PC-9 (cell line): ENCODE measurements around the gene PYDC1. TPM values are rescaled to one million over a fixed set of nuclear protein-coding genes. Genes with fewer than 3 reads are reported as not detected.

ENCODE experiments used
- BruUV-seq: library from RNA; stranded (reverse); fragments of 400-500 nt; replicated peaks from 2 replicates; lab custom pipeline; 2021; lab: Mats Ljungman, UMichigan
- CTCF ChIA-PET: fragments of 300-600 bp; sonication (Branson Sonifier 250); formaldehyde crosslinking; loops from one replicate; lab custom pipeline; 2022; ENCODE audit warnings: antibody characterized with exemption; lab: Charles Lee
- POLR2A ChIA-PET: fragments of 300-600 bp; sonication (Branson Sonifier 250); formaldehyde crosslinking; loops from one replicate; lab custom pipeline; 2022; ENCODE audit warnings: antibody characterized with exemption; ENCODE audit not compliant: unreplicated experiment; lab: Charles Lee
- DNase-seq, 2 experiments: peaks; one replicate each; pipeline versions ENCODE4 v3.0.0 to v3.0.0-alpha.2; 2015 to 2022; ENCODE audit warnings: mixed read lengths in 1 of 2
- H2AFZ ChIP-seq: fragments of 200-600 bp; sonication (generic); 2 replicates; pipeline ENCODE4 v1.8.1; 2017; ENCODE audit warnings: antibody characterized with exemption
- H3F3A ChIP-seq: fragments of 200-600 bp; sonication (generic); 2 replicates; pipeline ENCODE4 v1.8.1; 2017; ENCODE audit warnings: antibody characterized with exemption, mild to moderate bottlenecking, low read depth; ENCODE audit not compliant: insufficient read depth
- H3K27ac ChIP-seq: fragments of 200-600 bp; sonication (generic); 2 replicates; pipeline ENCODE4 v1.6.1; 2016; ENCODE audit warnings: mixed run types
- H3K27me3 ChIP-seq: fragments of 200-600 bp; sonication (generic); 2 replicates; pipeline ENCODE4 v1.6.1; 2016; ENCODE audit warnings: low read depth, mixed run types; ENCODE audit not compliant: insufficient read depth
- H3K36me3 ChIP-seq: fragments of 200-600 bp; sonication (generic); 2 replicates; pipeline ENCODE4 v1.6.1; 2016; ENCODE audit warnings: low read depth, mixed run types
- H3K4me1 ChIP-seq: fragments of 200-600 bp; sonication (generic); replicated peaks from 2 replicates; pipeline ENCODE4 v1.6.1; 2016; ENCODE audit warnings: mixed run types; ENCODE audit not compliant: insufficient read depth
- H3K4me2 ChIP-seq: fragments of 200-600 bp; sonication (generic); 2 replicates; pipeline ENCODE4 v1.6.1; 2017; ENCODE audit warnings: mixed run types
- H3K4me3 ChIP-seq: fragments of 200-600 bp; sonication (generic); 2 replicates; pipeline ENCODE4 v1.6.1; 2016; ENCODE audit warnings: mixed run types
- H3K79me2 ChIP-seq: fragments of 200-600 bp; sonication (generic); 2 replicates; pipeline ENCODE4 v1.6.1; 2017; ENCODE audit warnings: low read depth, mixed run types
- H3K9me2 ChIP-seq: fragments of 200-600 bp; sonication (generic); 2 replicates; pipeline ENCODE4 v1.8.1; 2017; ENCODE audit warnings: mild to moderate bottlenecking; ENCODE audit not compliant: insufficient read depth
- H3K9me3 ChIP-seq: fragments of 200-600 bp; sonication (generic); 2 replicates; pipeline ENCODE4 v1.8.1; 2016; ENCODE audit warnings: low read depth; ENCODE audit not compliant: insufficient read depth
- H4K20me1 ChIP-seq: fragments of 200-600 bp; sonication (generic); 2 replicates; pipeline ENCODE4 v1.8.1; 2017; ENCODE audit not compliant: insufficient read depth
- CTCF ChIP-seq: fragments of 200-600 bp; sonication (generic); conservative IDR thresholded peaks from 2 replicates; pipeline ENCODE4 v1.6.1; 2017; ENCODE audit warnings: mixed run types, antibody characterized with exemption, mild to moderate bottlenecking, moderate library complexity
- EZH2 ChIP-seq: fragments of 200-600 bp; sonication (generic); IDR thresholded peaks from 2 replicates; pipeline ENCODE4 v1.8.0; 2017; ENCODE audit warnings: antibody characterized with exemption, low read depth
- intact Hi-C: fragments of 100-400 bp; cut with micrococcal nuclease; formaldehyde crosslinking; loops from one replicate; pipeline ENCODE4 v1.10.0; 2022; ENCODE audit not compliant: unreplicated experiment
- total RNA-seq: library from RNA; stranded (reverse); gene quantifications from 2 replicates; pipeline ENCODE4 v1.2.3, GENCODE V29; 2021

PYDC1 gene
- total RNA-seq, 1 experiment from 2014 or later: not detected

GRCh38 chr16:31214708-31215286 is 2.1 kb downstream of the PYDC1 start:
- no peaks in the 10 kb centered on the region for H3K79me2 ChIP-seq
- H3K36me3 ChIP-seq: no peaks in the 10 kb centered on the region
- H3K4me2 ChIP-seq: peak overlapping the region; percentile 97
- DNase-seq: no peak
- H4K20me1 ChIP-seq: no peaks in the 10 kb centered on the region
- no peaks in the 10 kb centered on the region for H3K9me3 ChIP-seq
- H3K4me1 ChIP-seq: peaks cover 10% of the 10 kb centered on the region
- TF ChIP-seq CTCF (no peak), EZH2 (no peak)
- BruUV-seq: no TSS peak
- intact Hi-C loops: no loop called here
- H3F3A ChIP-seq: no peaks in the 10 kb centered on the region
- H2AFZ ChIP-seq: no peak overlapping the region
- ChIA-PET POLR2A (no interaction called here), CTCF (interaction anchor here (0.6 kb wide), 1 partner anchor 237 kb away, joined by 3 read pairs; no protein-coding TSS in a partner anchor)
- peak overlapping the region; percentile 60; the same call in 1 of the 2 replicates for H3K4me3 ChIP-seq
- H3K9me2 ChIP-seq: no peaks in the 10 kb centered on the region
- H3K27ac ChIP-seq: no peak overlapping the region
- peaks cover 20% of the 10 kb centered on the region for H3K27me3 ChIP-seq

- H3K9me3 ChIP-seq: no peaks in the 10 kb centered on the region
- no peaks in the 10 kb centered on the region for H3K36me3 ChIP-seq
- no peaks in the 10 kb centered on the region for H3K79me2 ChIP-seq
- H3K27ac ChIP-seq: no peak within 1 kb of the TSS
- DNase-seq: no peak
- POLR2A ChIA-PET: interaction anchor here (0.7 kb wide), 1 partner anchor 659 kb away, joined by 4 read pairs; no protein-coding TSS in a partner anchor
- TF ChIP-seq CTCF: no peak
- no peak for TF ChIP-seq EZH2
- intact Hi-C loops: no loop called here
- H4K20me1 ChIP-seq: no peaks in the 10 kb centered on the region
- CTCF ChIA-PET: interaction anchor here (0.6 kb wide), 1 partner anchor 370 kb away, joined by 3 read pairs; no protein-coding TSS in a partner anchor
- no peak within 1 kb of the TSS for H3K4me3 ChIP-seq
- no peaks in the 10 kb centered on the region for H3F3A ChIP-seq
- peak within 1 kb of the TSS; percentile 97; the same call in 1 of the 2 replicates for H3K4me2 ChIP-seq
- no TSS peak for BruUV-seq
- H3K4me1 ChIP-seq: peaks cover 10% of the 10 kb centered on the region
- peaks cover 20% of the 10 kb centered on the region for H3K27me3 ChIP-seq
- no peak within 1 kb of the TSS for H2AFZ ChIP-seq
- H3K9me2 ChIP-seq: no peaks in the 10 kb centered on the region
These were observed 2.8 kb downstream of the PYDC1 start, which contains the start of gene TRIM72 for GRCh38 chr16:31213877-31214707. Gene TRIM72 (plus strand): TSS chr16:31214119. CDS start chr16:31214739, 620 bp downstream.

GRCh38 chr16:31213342-31213741 is 3.6 kb downstream of the PYDC1 start:
- Histone ChIP-seq H3K27me3 (peaks cover 20% of the 10 kb centered on the region), H3K27ac (no peak overlapping the region)
- intact Hi-C loops: no loop called here

More at GRCh38 chr16:31213342-31213741, 3.6 kb downstream of the PYDC1 start:
- Histone ChIP-seq H3K9me2 (no peaks in the 10 kb centered on the region), H4K20me1 (no peaks in the 10 kb centered on the region), H3K9me3 (no peaks in the 10 kb centered on the region), H3F3A (no peaks in the 10 kb centered on the region), H3K36me3 (no peaks in the 10 kb centered on the region), H3K4me2 (no peak overlapping the region), H3K79me2 (no peaks in the 10 kb centered on the region), H3K4me1 (peaks cover 10% of the 10 kb centered on the region), H3K4me3 (no peak overlapping the region), H2AFZ (no peak overlapping the region)
- ChIA-PET POLR2A (no interaction called here), CTCF (interaction anchor here (0.6 kb wide), 1 partner anchor 369 kb away, joined by 3 read pairs; no protein-coding TSS in a partner anchor)
- TF ChIP-seq EZH2: no peak
- no peak for TF ChIP-seq CTCF
- DNase-seq: no peak
- no TSS peak for BruUV-seq
